Progenitor cell of endocrine pancreas (in vitro differentiated cells): ENCODE data around the gene UNC13C. TPM values are rescaled to one million over a fixed set of nuclear protein-coding genes. Genes with fewer than 3 reads are reported as not detected.

Experiments
- DNase-seq: peaks from one replicate; pipeline ENCODE4 v3.0.0; 2021; ENCODE audit warnings: low spot score; ENCODE audit not compliant: unreplicated experiment
- H3K27ac Mint-ChIP-seq: 2 replicates; pipeline ENCODE4 v1.8.0; 2021; ENCODE audit warnings: mild to moderate bottlenecking, moderate library complexity, mixed read lengths
- H3K27me3 Mint-ChIP-seq: 2 replicates; pipeline ENCODE4 v1.8.0; 2021; ENCODE audit warnings: mixed read lengths
- H3K36me3 Mint-ChIP-seq: 2 replicates; pipeline ENCODE4 v1.8.0; 2022; ENCODE audit warnings: mixed read lengths; ENCODE audit not compliant: insufficient read depth
- H3K4me1 Mint-ChIP-seq: 2 replicates; pipeline ENCODE4 v1.8.0; 2021; ENCODE audit warnings: low read depth, mixed read lengths
- H3K4me3 Mint-ChIP-seq: 2 replicates; pipeline ENCODE4 v1.8.0; 2021; ENCODE audit warnings: low read depth, mild to moderate bottlenecking, moderate library complexity, mixed read lengths
- H3K9me3 Mint-ChIP-seq: 2 replicates; pipeline ENCODE4 v1.8.0; 2021; ENCODE audit warnings: low read depth, mixed read lengths
- CTCF ChIP-seq: fragments of 200-600 bp; sonication (generic); IDR thresholded peaks from one replicate; pipeline ENCODE4 v1.5.0; 2021; ENCODE audit warnings: antibody characterized with exemption, mild to moderate bottlenecking; ENCODE audit not compliant: unreplicated experiment
- total RNA-seq: library from RNA; stranded (reverse); gene quantifications from 2 replicates; pipeline ENCODE4 v1.2.1, GENCODE V29; 2021

Gene UNC13C
- total RNA-seq, 1 donor from 2014 or later: 7.3 TPM

- Mint-ChIP-seq H3K36me3 (peaks cover 2% of the 10 kb centered on the region), H3K9me3 (no peaks in the 10 kb centered on the region), H3K4me1 (peaks cover 11% of the 10 kb centered on the region), H3K27ac (no peak overlapping the region), H3K27me3 (no peaks in the 10 kb centered on the region), H3K4me3 (no peak overlapping the region)
- TF ChIP-seq CTCF: peak; percentile 75
- DNase-seq: peak; percentile 10
Measured at GRCh38 chr15:53962646-53963561, 15.3 kb upstream of the UNC13C start.

- H3K9me3 Mint-ChIP-seq: no peaks in the 10 kb centered on the region
- no peak overlapping the region for H3K27ac Mint-ChIP-seq
- DNase-seq: no peak
- TF ChIP-seq CTCF: no peak
- H3K27me3 Mint-ChIP-seq: no peaks in the 10 kb centered on the region
- peaks cover 10% of the 10 kb centered on the region for H3K4me1 Mint-ChIP-seq
- H3K4me3 Mint-ChIP-seq: no peak overlapping the region
- peaks cover 2% of the 10 kb centered on the region for H3K36me3 Mint-ChIP-seq
Measured at GRCh38 chr15:53963801-53964200, 14.4 kb upstream of the UNC13C start.

GRCh38 chr15:53974121-53974520 lies 4.1 kb upstream of the UNC13C start:
- Mint-ChIP-seq H3K27ac (no peak overlapping the region), H3K4me3 (no peak overlapping the region), H3K36me3 (peaks cover 1% of the 10 kb centered on the region), H3K4me1 (peaks cover 13% of the 10 kb centered on the region), H3K27me3 (peaks cover 15% of the 10 kb centered on the region), H3K9me3 (no peaks in the 10 kb centered on the region)
- no peak for TF ChIP-seq CTCF
- no peak for DNase-seq

GRCh38 chr15:53974813-53975212 lies 3.4 kb upstream of the UNC13C start:
- DNase-seq: no peak
- no peak overlapping the region for H3K4me3 Mint-ChIP-seq
- no peaks in the 10 kb centered on the region for H3K9me3 Mint-ChIP-seq
- peaks cover under 1% of the 10 kb centered on the region for H3K36me3 Mint-ChIP-seq
- peaks cover 18% of the 10 kb centered on the region for H3K27me3 Mint-ChIP-seq
- no peak overlapping the region for H3K27ac Mint-ChIP-seq
- H3K4me1 Mint-ChIP-seq: peaks cover 15% of the 10 kb centered on the region
- TF ChIP-seq CTCF: no peak

GRCh38 chr15:53976844-53977392 lies 1.3 kb upstream of the UNC13C start:
- Mint-ChIP-seq H3K9me3 (no peaks in the 10 kb centered on the region), H3K4me3 (no peak overlapping the region), H3K27ac (no peak overlapping the region), H3K27me3 (peaks cover 18% of the 10 kb centered on the region), H3K36me3 (no peaks in the 10 kb centered on the region), H3K4me1 (peaks cover 15% of the 10 kb centered on the region)
- DNase-seq: peak; percentile 36
- peak; percentile 68 for TF ChIP-seq CTCF
